ENCODE measurements around the gene SEC14L1. TPM values are rescaled to one million over a fixed set of nuclear protein-coding genes. Genes with fewer than 3 reads are reported as not detected.
"Not testable (repeated sequence)": the region's sequence is repeated elsewhere in the genome, so short reads cannot be mapped to it uniquely, and the experiment has no call there.

SEC14L1 gene
- total and polyA plus RNA-seq, 5 donors, result 39.6 to 58.4 (median 49.1) TPM

GRCh38 chr17:77242118-77242851, 101.5 kb downstream of the SEC14L1 start:
- intact Hi-C loops (cut with DNase I), result no loop called here
- Histone ChIP-seq H3K9me3 (ENCODE audit: control insufficient read depth, low read length) (no peaks in the 10 kb centered on the region), H3K27ac (ENCODE audit: low read length) (no peak overlapping the region), H3K4me1 (ENCODE audit: control insufficient read depth, insufficient read depth, low read length) (peaks cover 8% of the 10 kb centered on the region), H3K4me3 (ENCODE audit: low read length) (no peak overlapping the region), H3K27me3 (ENCODE audit: control insufficient read depth, insufficient read depth) (no peaks in the 10 kb centered on the region)
- WGBS, result 67% methylated on average over 23 of the region's 23 CpGs
- no peak for DNase-seq
- no peak for ATAC-seq

GRCh38 chr17:77245162-77245926, 104.6 kb downstream of the SEC14L1 start:
- no peaks in the 10 kb centered on the region for H3K27me3 ChIP-seq (ENCODE audit: control insufficient read depth, insufficient read depth)
- intact Hi-C loops (cut with DNase I), result no loop called here
- H3K27ac ChIP-seq (ENCODE audit: low read length), result no peak overlapping the region
- 75% methylated on average over 18 of the region's 18 CpGs for WGBS
- H3K4me1 ChIP-seq (ENCODE audit: control insufficient read depth, insufficient read depth, low read length), result peaks cover 4% of the 10 kb centered on the region
- no peak for ATAC-seq
- H3K9me3 ChIP-seq (ENCODE audit: control insufficient read depth, low read length), result no peaks in the 10 kb centered on the region
- no peak for DNase-seq
- no peak overlapping the region for H3K4me3 ChIP-seq (ENCODE audit: low read length)

GRCh38 chr17:77246110-77247047, 105.6 kb downstream of the SEC14L1 start:
- peak overlapping the region; percentile 72 for H3K4me3 ChIP-seq (ENCODE audit: low read length)
- intact Hi-C loops (cut with DNase I), result loop anchor here in 3 of 4 donors (2.0 kb wide), 1 partner anchor 160 kb away; no protein-coding TSS in a partner anchor
- DNase-seq (no peak), ATAC-seq (peak in 1 of 2 donors; percentile 10)
- 24% methylated on average over 34 of the region's 34 CpGs for WGBS
- H3K27ac ChIP-seq (ENCODE audit: low read length), result no peak overlapping the region
- H3K27me3 ChIP-seq (ENCODE audit: control insufficient read depth, insufficient read depth), result no peaks in the 10 kb centered on the region
- H3K9me3 ChIP-seq (ENCODE audit: control insufficient read depth, low read length), result no peaks in the 10 kb centered on the region
- peaks cover 4% of the 10 kb centered on the region for H3K4me1 ChIP-seq (ENCODE audit: control insufficient read depth, insufficient read depth, low read length)

GRCh38 chr17:77247048-77247541, 106.3 kb downstream of the SEC14L1 start:
- DNase-seq (peak; percentile 87 to 96 (median 95)), ATAC-seq (peak; percentile 94 to 95)
- no peaks in the 10 kb centered on the region for H3K27me3 ChIP-seq (ENCODE audit: control insufficient read depth, insufficient read depth)
- H3K4me1 ChIP-seq (ENCODE audit: control insufficient read depth, insufficient read depth, low read length), result peaks cover 4% of the 10 kb centered on the region
- under 1% methylated on average over 51 of the region's 51 CpGs for WGBS
- H3K9me3 ChIP-seq (ENCODE audit: control insufficient read depth, low read length), result no peaks in the 10 kb centered on the region
- H3K27ac ChIP-seq (ENCODE audit: low read length), result no peak overlapping the region
- intact Hi-C loops (cut with DNase I), result loop anchor here in 3 of 4 donors (2.0 kb wide), 1 partner anchor 160 kb away; no protein-coding TSS in a partner anchor
- peak overlapping the region; percentile 72 for H3K4me3 ChIP-seq (ENCODE audit: low read length)

GRCh38 chr17:77247609-77248008, 106.8 kb downstream of the SEC14L1 start:
- no peak overlapping the region for H3K4me3 ChIP-seq (ENCODE audit: low read length)
- no peak overlapping the region for H3K27ac ChIP-seq (ENCODE audit: low read length)
- WGBS, result 42% methylated on average over 8 of the region's 8 CpGs

GRCh38 chr17:77248216-77249114, 107.7 kb downstream of the SEC14L1 start:
- intact Hi-C loops (cut with DNase I), result loop anchor here in 1 of 4 donors (2.0 kb wide), 1 partner anchor 162 kb away; no protein-coding TSS in a partner anchor
- H3K4me3 ChIP-seq (ENCODE audit: low read length), result no peak overlapping the region
- DNase-seq, result no peak
- 66% methylated on average over 17 of the region's 17 CpGs for WGBS
- no peaks in the 10 kb centered on the region for H3K9me3 ChIP-seq (ENCODE audit: control insufficient read depth, low read length)
- H3K4me1 ChIP-seq (ENCODE audit: control insufficient read depth, insufficient read depth, low read length), result peaks cover 4% of the 10 kb centered on the region
- ATAC-seq, result no peak
- no peak overlapping the region for H3K27ac ChIP-seq (ENCODE audit: low read length)
- H3K27me3 ChIP-seq (ENCODE audit: control insufficient read depth, insufficient read depth), result no peaks in the 10 kb centered on the region

More at GRCh38 chr17:77247609-77248008, 106.8 kb downstream of the SEC14L1 start:
- peaks cover 4% of the 10 kb centered on the region for H3K4me1 ChIP-seq (ENCODE audit: control insufficient read depth, insufficient read depth, low read length)
- peak in 1 of 2 donors; percentile 9 for ATAC-seq
- no peak for DNase-seq
- intact Hi-C loops (cut with DNase I), result loop anchor here (2.0 kb wide), 1 partner anchor 161 kb away; no protein-coding TSS in a partner anchor
- no peaks in the 10 kb centered on the region for H3K9me3 ChIP-seq (ENCODE audit: control insufficient read depth, low read length)
- no peaks in the 10 kb centered on the region for H3K27me3 ChIP-seq (ENCODE audit: control insufficient read depth, insufficient read depth)

- H3K4me1 ChIP-seq (ENCODE audit: control insufficient read depth, insufficient read depth, low read length), result peaks cover under 1% of the 10 kb centered on the region
- no peak overlapping the region for H3K27ac ChIP-seq (ENCODE audit: low read length)
- no peak overlapping the region for H3K4me3 ChIP-seq (ENCODE audit: low read length)
- DNase-seq (no peak), ATAC-seq (no peak)
- 74% methylated on average over 4 of the region's 4 CpGs for WGBS
- H3K27me3 ChIP-seq (ENCODE audit: control insufficient read depth, insufficient read depth), result no peaks in the 10 kb centered on the region
- intact Hi-C loops (cut with DNase I), result loop anchor here in 1 of 4 donors (10.0 kb wide), 1 partner anchor 387 kb away; the partner anchor contains the start of gene MGAT5B
- H3K9me3 ChIP-seq (ENCODE audit: control insufficient read depth, low read length), result no peaks in the 10 kb centered on the region
Observed at GRCh38 chr17:77251622-77252183, 110.9 kb downstream of the SEC14L1 start.

GRCh38 chr17:77252306-77252705, 111.5 kb downstream of the SEC14L1 start:
- not testable (repeated sequence) for H3K4me3 ChIP-seq (ENCODE audit: low read length); H3K4me1 ChIP-seq (ENCODE audit: control insufficient read depth, insufficient read depth, low read length); H3K27ac ChIP-seq (ENCODE audit: low read length); H3K27me3 ChIP-seq (ENCODE audit: control insufficient read depth, insufficient read depth); ATAC-seq; H3K9me3 ChIP-seq (ENCODE audit: control insufficient read depth, low read length); DNase-seq
- 53% methylated on average over 7 of the region's 7 CpGs for WGBS
- intact Hi-C loops (cut with DNase I), result loop anchor here in 1 of 4 donors (10.0 kb wide), 1 partner anchor 388 kb away; the partner anchor contains the start of gene MGAT5B

GRCh38 chr17:77253611-77254051, 112.9 kb downstream of the SEC14L1 start:
- Histone ChIP-seq H3K4me1 (ENCODE audit: control insufficient read depth, insufficient read depth, low read length) (no peaks in the 10 kb centered on the region), H3K27me3 (ENCODE audit: control insufficient read depth, insufficient read depth) (no peaks in the 10 kb centered on the region), H3K27ac (ENCODE audit: low read length) (no peak overlapping the region), H3K4me3 (ENCODE audit: low read length) (no peak overlapping the region), H3K9me3 (ENCODE audit: control insufficient read depth, low read length) (no peaks in the 10 kb centered on the region)
- intact Hi-C loops (cut with DNase I), result loop anchor here in 1 of 4 donors (10.0 kb wide), 1 partner anchor 389 kb away; the partner anchor contains the start of gene MGAT5B
- ATAC-seq, result peak in 1 of 2 donors; percentile 61
- 73% methylated on average over 11 of the region's 11 CpGs for WGBS
- DNase-seq, result peak in 1 of 3 donors; percentile 14
